Common myeloid progenitor, CD34-positive (primary cell): Measurements from ENCODE around the gene IFNAR1.
A peak's percentile ranks its signal among the peaks of the same experiment; 100 is the strongest.

Experiments used
- CTCF ChIA-PET: fragments of 350-600 bp; sonication (Branson Sonifier 250); formaldehyde crosslinking; loops from one replicate; lab custom pipeline; 2021; ENCODE audit warnings: antibody characterized with exemption; lab: Charles Lee
- POLR2A ChIA-PET: fragments of 350-600 bp; sonication (Branson Sonifier 250); formaldehyde crosslinking; loops from one replicate; lab custom pipeline; 2021; ENCODE audit warnings: antibody characterized with exemption; lab: Charles Lee
- DNase-seq, 3 donors: peaks; one replicate each; pipeline versions ENCODE4 v3.0.0 to v3.0.0-alpha.2; 2013
- H3K27ac ChIP-seq, 2 experiments: 1 replicate in 1 of 2; 2 replicates in 1 of 2; pipeline ENCODE4 v1.7.0; 2013; ENCODE audit warnings: inconsistent platforms in 2 of 2, low read length in 2 of 2, mild to moderate bottlenecking in 2 of 2, low read depth in 1 of 2, moderate library complexity in 1 of 2; ENCODE audit not compliant: severe bottlenecking in 2 of 2, insufficient read depth in 1 of 2, poor library complexity in 1 of 2
- H3K27me3 ChIP-seq, 5 experiments: replicated peaks in 2 of 5; 1 replicate in 3 of 5; 2 replicates in 2 of 5; pipeline versions ENCODE4 v1.6.1 to v1.7.0; 2013; ENCODE audit warnings: low read length in 4 of 5, mild to moderate bottlenecking in 2 of 5, moderate library complexity in 2 of 5, inconsistent platforms in 1 of 5; ENCODE audit not compliant: insufficient read depth in 5 of 5, control insufficient read depth in 4 of 5
- H3K36me3 ChIP-seq, 4 experiments: 1 replicate in 2 of 4; 2 replicates in 2 of 4; pipeline versions ENCODE4 v1.6.1 to v1.7.0; 2013; ENCODE audit warnings: low read length in 3 of 4, control low read depth in 1 of 4, mild to moderate bottlenecking in 1 of 4; ENCODE audit not compliant: control insufficient read depth in 4 of 4, insufficient read depth in 4 of 4
- H3K4me1 ChIP-seq, 4 experiments: 1 replicate in 3 of 4; 2 replicates in 1 of 4; pipeline versions ENCODE4 v1.6.1 to v1.7.1; 2013; ENCODE audit warnings: low read length in 3 of 4, mild to moderate bottlenecking in 3 of 4, control low read depth in 1 of 4, inconsistent platforms in 1 of 4, moderate library complexity in 1 of 4; ENCODE audit not compliant: control insufficient read depth in 4 of 4, insufficient read depth in 4 of 4; ENCODE audit errors: control extremely low read depth in 1 of 4
- H3K4me3 ChIP-seq, 7 experiments: 1 replicate in 4 of 7; 2 replicates in 3 of 7; pipeline versions ENCODE4 v1.5.1 to v1.7.0; 2013; ENCODE audit warnings: mild to moderate bottlenecking in 7 of 7, low read length in 6 of 7, moderate library complexity in 6 of 7, inconsistent platforms in 2 of 7, low read depth in 2 of 7, control low read depth in 1 of 7; ENCODE audit not compliant: insufficient read depth in 4 of 7, control insufficient read depth in 1 of 7; ENCODE audit errors: extremely low read depth in 1 of 7
- H3K9me3 ChIP-seq, 5 experiments: 1 replicate in 4 of 5; 2 replicates in 1 of 5; pipeline versions ENCODE4 v1.6.1 to v1.7.1; 2013; ENCODE audit warnings: low read length in 4 of 5, mild to moderate bottlenecking in 2 of 5, inconsistent platforms in 1 of 5, low read depth in 1 of 5, moderate library complexity in 1 of 5; ENCODE audit not compliant: control insufficient read depth in 4 of 5, insufficient read depth in 2 of 5; ENCODE audit errors: control extremely low read depth in 1 of 5
- WGBS: methylation state at CpG from one replicate; pipeline ENCODE4 v1.1.5; 2013; ENCODE audit not compliant: insufficient coverage; 5-methylcytosine and 5-hydroxymethylcytosine counted together

The IFNAR1 gene

GRCh38 chr21:33397717-33398116 lies 72.9 kb downstream of the IFNAR1 start:
- no peaks in the 10 kb centered on the region for H3K27me3 ChIP-seq
- 100% methylated on average over 3 of the region's 3 CpGs for WGBS
- H3K36me3 ChIP-seq = no peaks in the 10 kb centered on the region
- ChIA-PET CTCF (interaction anchor here (0.6 to 1.9 kb wide), 4 partner anchors 8 to 28 kb away, joined by 3 to 6 read pairs (median 4); no protein-coding TSS in a partner anchor), POLR2A (no interaction called here)
- H3K9me3 ChIP-seq = no peaks in the 10 kb centered on the region
- peaks cover 3 to 52% (median 19%) of the 10 kb centered on the region in 4 experiments for H3K4me1 ChIP-seq
- H3K27ac ChIP-seq = no peak overlapping the region
- DNase-seq = no peak
- no peak overlapping the region for H3K4me3 ChIP-seq

DNA sequence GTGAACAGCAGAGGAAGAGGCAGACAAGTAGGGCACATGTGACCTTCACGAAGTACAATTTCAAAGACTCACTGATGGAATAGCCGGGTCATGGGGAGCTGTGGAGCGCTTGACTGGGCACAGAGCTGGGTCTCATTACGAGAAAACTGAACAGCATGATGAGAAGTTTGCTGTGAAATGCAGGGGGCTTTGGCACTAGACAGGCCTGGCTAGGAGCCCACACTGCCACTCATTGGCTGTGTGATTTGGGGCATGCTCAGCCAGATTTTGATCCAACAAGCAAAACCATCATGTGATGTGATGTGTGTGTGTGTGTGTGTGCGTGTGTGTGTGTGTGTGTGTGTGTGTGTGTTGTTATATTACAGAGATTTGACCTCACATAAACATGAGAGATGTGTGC lies 73.6 kb downstream of the IFNAR1 start:
- peaks cover 3 to 50% (median 19%) of the 10 kb centered on the region in 4 experiments for H3K4me1 ChIP-seq
- H3K9me3 ChIP-seq = no peaks in the 10 kb centered on the region
- DNase-seq = no peak
- ChIA-PET POLR2A (no interaction called here), CTCF (interaction anchor here (1.5 to 1.9 kb wide), 3 partner anchors 8 to 14 kb away, joined by 4 to 6 read pairs (median 5); no protein-coding TSS in a partner anchor)
- H3K4me3 ChIP-seq = no peak overlapping the region
- no peaks in the 10 kb centered on the region for H3K36me3 ChIP-seq
- no peaks in the 10 kb centered on the region for H3K27me3 ChIP-seq
- H3K27ac ChIP-seq = no peak overlapping the region
- WGBS = 98% methylated on average over 4 of the region's 5 CpGs

DNA sequence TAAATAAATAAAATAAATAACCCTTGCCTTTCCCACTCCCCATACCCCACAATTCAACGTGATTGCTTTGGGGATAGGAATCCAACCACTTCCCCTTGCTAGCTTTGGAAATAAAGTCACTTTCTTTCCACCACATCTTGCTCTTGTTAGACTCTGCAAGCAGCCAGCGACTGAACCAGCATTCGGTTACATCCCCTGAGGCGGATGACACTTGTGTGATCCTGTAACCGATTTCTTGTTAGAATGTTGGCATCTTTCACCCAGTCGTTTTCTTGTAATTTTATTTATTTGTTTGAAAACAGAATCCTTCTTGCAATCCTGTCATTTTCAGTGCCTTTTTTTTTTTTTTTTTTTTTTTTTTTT lies 76.8 kb downstream of the IFNAR1 start:
- ChIA-PET CTCF (interaction anchor here (0.6 to 2.3 kb wide), 4 partner anchors 21 to 55 kb away, joined by 3 to 8 read pairs (median 3); no protein-coding TSS in a partner anchor), POLR2A (no interaction called here)
- H3K27me3 ChIP-seq = no peaks in the 10 kb centered on the region
- WGBS = 92% methylated on average over 4 of the region's 6 CpGs
- H3K4me3 ChIP-seq = peak overlapping the region in 1 of 7 experiments; percentile 24
- H3K9me3 ChIP-seq = no peaks in the 10 kb centered on the region
- no peak overlapping the region for H3K27ac ChIP-seq
- peak in 2 of 3 donors; percentile 58 to 68 for DNase-seq
- H3K4me1 ChIP-seq = peaks cover 3 to 47% (median 31%) of the 10 kb centered on the region in 4 experiments
- H3K36me3 ChIP-seq = no peaks in the 10 kb centered on the region

DNA sequence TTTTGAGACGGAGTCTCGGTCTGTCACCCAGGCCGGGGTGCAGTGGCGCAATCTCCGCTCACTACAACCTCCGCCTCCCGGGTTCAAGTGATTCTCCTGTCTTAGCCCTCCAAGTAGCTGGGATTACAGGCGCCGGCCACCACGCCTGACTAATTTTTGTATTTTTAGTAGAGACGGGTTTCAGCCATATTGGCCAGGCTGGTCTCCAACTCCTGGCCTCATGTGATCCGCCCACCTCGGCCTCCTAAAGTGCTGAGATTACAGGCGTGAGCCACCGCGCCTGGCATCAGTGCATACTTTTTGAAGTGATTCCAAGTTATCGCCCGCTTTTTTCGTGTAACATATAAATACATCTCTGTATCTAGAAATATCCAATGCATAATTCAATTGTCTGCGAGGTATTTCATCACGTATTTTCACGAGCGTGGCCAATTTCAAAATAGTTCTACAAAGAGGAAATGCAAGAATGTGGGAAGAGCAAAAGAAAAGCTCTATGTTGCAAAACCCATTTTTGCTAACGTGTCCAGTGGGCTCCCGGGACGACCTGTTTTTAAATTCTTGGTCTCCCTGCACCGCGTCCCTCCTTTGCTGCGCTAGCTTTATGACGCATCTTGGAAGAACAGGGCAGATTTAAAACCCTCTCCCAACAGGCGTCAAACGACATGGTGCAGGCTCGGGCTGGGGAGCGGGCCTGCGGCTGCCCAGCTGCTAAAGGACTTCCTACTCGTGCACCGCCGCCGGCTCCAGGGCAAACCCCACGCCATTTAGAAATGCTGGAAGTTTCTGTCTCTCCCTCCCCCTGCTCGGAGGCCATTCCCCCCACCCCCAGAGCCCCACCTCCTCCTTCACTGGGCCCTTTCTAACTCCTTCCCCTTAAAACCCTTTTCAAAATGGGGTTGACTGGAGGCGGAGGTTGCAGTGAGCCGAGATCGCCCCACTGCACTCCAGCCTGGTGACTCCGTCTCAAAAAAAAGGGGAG lies 77.5 kb downstream of the IFNAR1 start:
- Histone ChIP-seq H3K27ac (peak overlapping the region in 1 of 2 experiments; percentile 58), H3K4me3 (peak overlapping the region in 6 of 7 experiments; percentile 34 to 92 (median 76)), H3K4me1 (peaks cover 3 to 46% (median 32%) of the 10 kb centered on the region in 4 experiments), H3K36me3 (no peaks in the 10 kb centered on the region), H3K27me3 (no peaks in the 10 kb centered on the region), H3K9me3 (no peaks in the 10 kb centered on the region)
- ChIA-PET CTCF (interaction anchor here (0.6 to 2.3 kb wide), 4 partner anchors 21 to 56 kb away, joined by 3 to 8 read pairs (median 3); no protein-coding TSS in a partner anchor), POLR2A (no interaction called here)
- 49% methylated on average over 32 of the region's 45 CpGs for WGBS
- peak; percentile 50 to 78 (median 73) for DNase-seq

DNA sequence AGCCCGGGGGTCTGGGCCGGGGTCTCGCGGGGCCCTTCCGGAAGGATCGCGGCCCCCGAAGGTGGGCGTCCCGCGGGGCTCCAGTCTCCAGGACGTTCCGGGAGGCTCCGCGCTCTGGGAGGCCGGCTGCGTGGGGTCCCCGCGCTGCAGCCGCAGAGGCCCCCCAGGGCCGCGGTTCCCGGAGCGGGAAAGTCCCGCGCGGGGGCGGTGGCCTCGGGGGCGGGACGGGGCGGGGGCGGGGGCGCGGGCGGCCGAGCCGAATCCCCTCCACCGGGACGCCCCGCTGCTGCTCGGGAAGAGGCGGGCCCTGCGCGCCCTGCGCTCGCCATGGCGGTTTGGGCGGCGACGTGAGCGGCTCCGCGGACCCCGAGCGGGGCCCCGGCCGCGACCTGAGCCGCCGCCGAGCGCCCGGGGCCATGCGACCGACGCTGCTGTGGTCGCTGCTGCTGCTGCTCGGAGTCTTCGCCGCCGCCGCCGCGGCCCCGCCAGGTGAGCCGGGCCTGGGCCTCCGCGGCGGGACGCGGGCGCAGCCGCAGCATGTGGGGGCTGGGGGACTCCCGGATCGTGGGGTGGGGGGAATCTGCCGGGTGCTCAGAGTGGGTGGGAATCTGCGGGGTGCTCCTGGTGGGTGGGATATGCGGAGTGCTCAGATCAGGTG lies 78.5 kb downstream of the IFNAR1 start, which contains the start of gene IFNGR2:
Gene IFNGR2 (plus strand): TSS at position 286 of the 658 bp plus-strand sequence. CDS start 131 bp downstream, at position 417.
- Histone ChIP-seq H3K36me3 (peaks cover 0 to 2% (median 0%) of the 10 kb centered on the region in 4 experiments), H3K4me3 (peak within 1 kb of the TSS; percentile 67 to 92 (median 84)), H3K27me3 (no peaks in the 10 kb centered on the region), H3K27ac (peak within 1 kb of the TSS; percentile 50 to 86), H3K4me1 (peaks cover 3 to 46% (median 32%) of the 10 kb centered on the region in 4 experiments), H3K9me3 (no peaks in the 10 kb centered on the region)
- ChIA-PET CTCF (interaction anchor here (1.0 to 2.3 kb wide), 3 partner anchors 18 to 43 kb away, joined by 3 to 9 read pairs (median 8); no protein-coding TSS in a partner anchor), POLR2A (no interaction called here)
- peak in 2 of 3 donors; percentile 47 to 57 for DNase-seq
- WGBS = 0% methylated on average over 75 of the region's 89 CpGs

DNA sequence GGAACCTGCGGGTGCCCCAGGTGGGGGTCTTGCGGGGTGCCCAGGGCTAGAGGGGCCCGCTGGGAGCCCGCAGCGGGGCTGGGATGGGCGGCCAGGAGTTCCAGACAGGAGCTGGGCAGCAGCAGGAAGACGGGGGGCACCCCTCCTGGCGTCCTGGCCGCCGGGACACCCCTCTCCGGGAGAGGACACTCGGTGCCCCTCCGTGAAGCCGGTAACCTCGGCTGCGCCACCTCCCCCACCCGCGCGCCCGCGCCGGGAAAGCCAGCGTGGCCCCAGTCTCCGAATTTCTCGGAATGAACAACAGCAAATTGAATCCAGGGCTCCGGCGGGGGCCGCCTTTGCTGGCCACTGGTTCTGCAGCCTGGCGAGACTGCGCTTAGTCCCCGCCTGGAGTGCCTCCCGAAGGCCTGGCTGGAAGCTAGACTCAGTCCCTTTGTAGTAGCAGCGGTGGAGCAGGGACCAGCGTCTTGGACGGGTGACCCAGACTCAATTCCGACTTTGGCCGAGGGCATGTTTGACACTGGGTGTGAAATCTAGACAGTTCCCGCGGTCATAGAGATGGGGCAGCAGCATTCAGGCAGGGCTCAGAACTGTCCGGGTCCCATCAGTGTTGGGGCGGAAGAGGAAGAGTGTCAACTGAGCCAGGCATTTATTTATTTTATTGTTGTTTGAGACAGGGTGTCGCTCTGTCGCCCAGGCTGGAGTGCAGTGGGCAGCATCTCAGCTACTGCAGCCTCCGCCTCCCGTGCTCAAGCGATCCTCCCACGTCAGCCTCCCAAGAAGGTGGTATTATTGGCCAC lies 79.2 kb downstream of the IFNAR1 start:
- H3K4me1 ChIP-seq = peaks cover 3 to 46% (median 32%) of the 10 kb centered on the region in 4 experiments
- no peaks in the 10 kb centered on the region for H3K27me3 ChIP-seq
- ChIA-PET CTCF (interaction anchor here (1.0 to 2.0 kb wide), 3 partner anchors 19 to 44 kb away, joined by 3 to 9 read pairs (median 3); no protein-coding TSS in a partner anchor), POLR2A (interaction anchor here (1.0 kb wide), 1 partner anchor 21 kb away, joined by 4 read pairs; no protein-coding TSS in a partner anchor)
- H3K4me3 ChIP-seq = peak overlapping the region; percentile 67 to 92 (median 84)
- H3K9me3 ChIP-seq = no peaks in the 10 kb centered on the region
- DNase-seq = peak in 2 of 3 donors; percentile 26 to 42
- peak overlapping the region; percentile 50 to 86 for H3K27ac ChIP-seq
- peaks cover 0 to 2% (median under 1%) of the 10 kb centered on the region in 4 experiments for H3K36me3 ChIP-seq
- WGBS = 3% methylated on average over 45 of the region's 47 CpGs
